Stimulated activated naive CD8-positive, alpha-beta T cell treated with anti-CD3 and anti-CD28 coated beads, Interleukin-15, Interleukin-2, amounts not matched to agents 100 ng/mL and 50 ng/mL, for 24 hours (primary cell): ENCODE measurements around the gene MYO5B.

Experiments used
- H3K27ac Mint-ChIP-seq: one replicate; pipeline ENCODE4 v1.8.0; 2021; ENCODE audit warnings: mild to moderate bottlenecking, mixed read lengths
- H3K27me3 Mint-ChIP-seq: one replicate; pipeline ENCODE4 v1.8.0; 2021; ENCODE audit warnings: mixed read lengths
- H3K36me3 Mint-ChIP-seq: one replicate; pipeline ENCODE4 v1.8.0; 2021; ENCODE audit warnings: low read depth, mixed read lengths
- H3K4me1 Mint-ChIP-seq: one replicate; pipeline ENCODE4 v1.8.0; 2021; ENCODE audit warnings: low read depth, mixed read lengths
- H3K4me3 Mint-ChIP-seq: one replicate; pipeline ENCODE4 v1.8.0; 2021; ENCODE audit warnings: mild to moderate bottlenecking, mixed read lengths
- H3K9me3 Mint-ChIP-seq: one replicate; pipeline ENCODE4 v1.8.0; 2021; ENCODE audit warnings: mixed read lengths

The MYO5B gene

GRCh38 chr18:50027996-50028395, 167.0 kb downstream of the MYO5B start:
- H3K36me3 Mint-ChIP-seq = no peaks in the 10 kb centered on the region
- peaks cover 27% of the 10 kb centered on the region for H3K27me3 Mint-ChIP-seq
- H3K4me3 Mint-ChIP-seq = no peak overlapping the region
- no peak overlapping the region for H3K27ac Mint-ChIP-seq
- no peaks in the 10 kb centered on the region for H3K9me3 Mint-ChIP-seq
- no peaks in the 10 kb centered on the region for H3K4me1 Mint-ChIP-seq

- Mint-ChIP-seq H3K27ac (no peak overlapping the region), H3K9me3 (no peaks in the 10 kb centered on the region), H3K4me3 (no peak overlapping the region), H3K36me3 (no peaks in the 10 kb centered on the region), H3K4me1 (no peaks in the 10 kb centered on the region), H3K27me3 (peaks cover 42% of the 10 kb centered on the region)
Measured at GRCh38 chr18:50024466-50024865, 170.5 kb downstream of the MYO5B start.

- no peaks in the 10 kb centered on the region for H3K36me3 Mint-ChIP-seq
- H3K9me3 Mint-ChIP-seq = no peaks in the 10 kb centered on the region
- peaks cover 46% of the 10 kb centered on the region for H3K27me3 Mint-ChIP-seq
- H3K4me3 Mint-ChIP-seq = no peak overlapping the region
- H3K27ac Mint-ChIP-seq = no peak overlapping the region
- H3K4me1 Mint-ChIP-seq = no peaks in the 10 kb centered on the region
Measured at GRCh38 chr18:50022985-50023384, 172.0 kb downstream of the MYO5B start.

GRCh38 chr18:50014606-50015005, 180.3 kb downstream of the MYO5B start:
- no peak overlapping the region for H3K27ac Mint-ChIP-seq
- H3K4me3 Mint-ChIP-seq = no peak overlapping the region
- no peaks in the 10 kb centered on the region for H3K4me1 Mint-ChIP-seq
- peaks cover 8% of the 10 kb centered on the region for H3K27me3 Mint-ChIP-seq
- no peaks in the 10 kb centered on the region for H3K9me3 Mint-ChIP-seq
- no peaks in the 10 kb centered on the region for H3K36me3 Mint-ChIP-seq

GRCh38 chr18:50013363-50014138, 181.4 kb downstream of the MYO5B start:
- Mint-ChIP-seq H3K4me3 (no peak overlapping the region), H3K9me3 (no peaks in the 10 kb centered on the region), H3K27me3 (no peaks in the 10 kb centered on the region), H3K36me3 (no peaks in the 10 kb centered on the region), H3K4me1 (no peaks in the 10 kb centered on the region), H3K27ac (no peak overlapping the region)

GRCh38 chr18:50011813-50012435, 183.0 kb downstream of the MYO5B start:
- H3K4me3 Mint-ChIP-seq = no peak overlapping the region
- no peaks in the 10 kb centered on the region for H3K36me3 Mint-ChIP-seq
- H3K4me1 Mint-ChIP-seq = no peaks in the 10 kb centered on the region
- H3K27me3 Mint-ChIP-seq = no peaks in the 10 kb centered on the region
- H3K27ac Mint-ChIP-seq = no peak overlapping the region
- no peaks in the 10 kb centered on the region for H3K9me3 Mint-ChIP-seq

- H3K9me3 Mint-ChIP-seq = no peaks in the 10 kb centered on the region
- no peak overlapping the region for H3K27ac Mint-ChIP-seq
- H3K4me1 Mint-ChIP-seq = no peaks in the 10 kb centered on the region
- H3K4me3 Mint-ChIP-seq = no peak overlapping the region
- H3K27me3 Mint-ChIP-seq = no peaks in the 10 kb centered on the region
- H3K36me3 Mint-ChIP-seq = no peaks in the 10 kb centered on the region
Measured at GRCh38 chr18:50009773-50010335, 185.1 kb downstream of the MYO5B start.

GRCh38 chr18:50008306-50008705, 186.6 kb downstream of the MYO5B start:
- no peak overlapping the region for H3K27ac Mint-ChIP-seq
- H3K4me3 Mint-ChIP-seq = no peak overlapping the region
- no peaks in the 10 kb centered on the region for H3K36me3 Mint-ChIP-seq
- no peaks in the 10 kb centered on the region for H3K9me3 Mint-ChIP-seq
- peaks cover 7% of the 10 kb centered on the region for H3K27me3 Mint-ChIP-seq
- H3K4me1 Mint-ChIP-seq = peaks cover 3% of the 10 kb centered on the region

GRCh38 chr18:50006470-50007046, 188.4 kb downstream of the MYO5B start:
- Mint-ChIP-seq H3K27ac (no peak overlapping the region), H3K36me3 (no peaks in the 10 kb centered on the region), H3K9me3 (no peaks in the 10 kb centered on the region), H3K4me1 (peaks cover 3% of the 10 kb centered on the region), H3K4me3 (no peak overlapping the region), H3K27me3 (peaks cover 12% of the 10 kb centered on the region)

GRCh38 chr18:50004013-50004412, 190.9 kb downstream of the MYO5B start:
- H3K27me3 Mint-ChIP-seq = peaks cover 12% of the 10 kb centered on the region
- no peak overlapping the region for H3K4me3 Mint-ChIP-seq
- no peak overlapping the region for H3K27ac Mint-ChIP-seq
- H3K4me1 Mint-ChIP-seq = peaks cover 3% of the 10 kb centered on the region
- no peaks in the 10 kb centered on the region for H3K36me3 Mint-ChIP-seq
- H3K9me3 Mint-ChIP-seq = no peaks in the 10 kb centered on the region

- Mint-ChIP-seq H3K4me3 (no peak overlapping the region), H3K4me1 (peaks cover 3% of the 10 kb centered on the region), H3K9me3 (no peaks in the 10 kb centered on the region), H3K36me3 (no peaks in the 10 kb centered on the region), H3K27ac (no peak overlapping the region), H3K27me3 (peaks cover 12% of the 10 kb centered on the region)
Measured at GRCh38 chr18:50002781-50003180, 192.2 kb downstream of the MYO5B start.

GRCh38 chr18:50000227-50000626, 194.7 kb downstream of the MYO5B start:
- Mint-ChIP-seq H3K36me3 (no peaks in the 10 kb centered on the region), H3K9me3 (no peaks in the 10 kb centered on the region), H3K4me1 (peaks cover 3% of the 10 kb centered on the region), H3K4me3 (no peak overlapping the region), H3K27me3 (peaks cover 12% of the 10 kb centered on the region), H3K27ac (no peak overlapping the region)

GRCh38 chr18:49999128-49999527, 195.8 kb downstream of the MYO5B start:
- Mint-ChIP-seq H3K27me3 (peaks cover 12% of the 10 kb centered on the region), H3K27ac (no peak overlapping the region), H3K4me3 (no peak overlapping the region), H3K36me3 (no peaks in the 10 kb centered on the region), H3K4me1 (peaks cover 3% of the 10 kb centered on the region), H3K9me3 (no peaks in the 10 kb centered on the region)

- no peak overlapping the region for H3K4me3 Mint-ChIP-seq
- no peaks in the 10 kb centered on the region for H3K36me3 Mint-ChIP-seq
- H3K27me3 Mint-ChIP-seq = peaks cover 5% of the 10 kb centered on the region
- no peaks in the 10 kb centered on the region for H3K4me1 Mint-ChIP-seq
- H3K9me3 Mint-ChIP-seq = no peaks in the 10 kb centered on the region
- no peak overlapping the region for H3K27ac Mint-ChIP-seq
Measured at GRCh38 chr18:49997558-49997957, 197.4 kb downstream of the MYO5B start.

- Mint-ChIP-seq H3K27me3 (no peaks in the 10 kb centered on the region), H3K9me3 (no peaks in the 10 kb centered on the region), H3K27ac (no peak overlapping the region), H3K36me3 (no peaks in the 10 kb centered on the region), H3K4me1 (no peaks in the 10 kb centered on the region), H3K4me3 (no peak overlapping the region)
Measured at GRCh38 chr18:49994410-49994809, 200.5 kb downstream of the MYO5B start.
